Body of pancreas (tissue), 4 donors: Measurements from ENCODE around the gene EXOSC2.

Experiments
- POLR2A ChIP-seq, 3 donors: fragments of 450-650 bp; IDR thresholded peaks; one replicate each; pipeline ENCODE4 v1.6.1; 2016; ENCODE audit warnings: antibody characterized with exemption in 3 of 3, mild to moderate bottlenecking in 2 of 3
- TF ChIP-seq, protein P1 (sequence below), 7 experiments: fragments of 450-650 bp in 4 of 7; fragments of 200-600 bp in 3 of 7; sonication (generic) in 3 of 7; IDR thresholded peaks; one replicate each; pipeline ENCODE4 v1.5.1; 2016 to 2019; ENCODE audit warnings: antibody characterized with exemption in 7 of 7

DNA sequence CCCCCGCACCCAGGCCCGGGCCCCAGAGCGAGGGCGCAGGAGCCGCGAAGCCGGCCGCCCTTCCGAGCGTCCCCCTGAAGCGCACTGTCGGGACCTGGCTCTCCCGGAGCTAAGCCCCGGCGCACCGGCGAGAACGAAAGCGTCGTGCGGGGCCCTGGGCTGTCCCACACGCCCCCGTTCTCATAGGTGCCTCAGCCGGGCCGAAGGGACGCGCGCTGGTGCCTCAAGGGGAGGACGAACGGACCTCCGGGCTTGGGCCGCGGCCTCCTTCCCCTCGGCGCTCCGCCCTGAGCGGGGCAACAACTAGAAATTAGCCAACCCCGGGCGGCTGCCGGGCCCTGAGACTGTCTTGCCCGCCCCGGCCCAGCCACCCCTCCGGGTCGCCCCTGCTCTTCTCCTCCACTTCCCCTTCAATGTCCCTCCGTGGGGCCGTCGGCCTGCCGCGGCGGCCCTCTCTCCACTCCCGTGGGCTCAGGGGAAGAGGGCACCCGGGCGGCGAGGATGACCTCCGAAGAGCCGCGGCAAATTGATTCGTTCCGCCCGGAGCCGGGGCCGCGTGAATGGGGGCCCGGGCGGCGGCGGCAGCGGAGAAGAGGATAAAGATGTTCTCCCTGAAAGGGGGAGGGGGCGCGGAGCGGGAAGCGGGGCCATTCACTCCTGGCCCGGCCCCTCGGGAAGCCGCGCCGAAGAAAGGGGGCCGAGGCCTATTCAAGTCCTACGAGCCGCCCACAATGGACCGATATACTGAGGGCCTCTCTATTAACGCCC, 32.7 kb upstream of the EXOSC2 start:
- TF ChIP-seq, protein P1, sequence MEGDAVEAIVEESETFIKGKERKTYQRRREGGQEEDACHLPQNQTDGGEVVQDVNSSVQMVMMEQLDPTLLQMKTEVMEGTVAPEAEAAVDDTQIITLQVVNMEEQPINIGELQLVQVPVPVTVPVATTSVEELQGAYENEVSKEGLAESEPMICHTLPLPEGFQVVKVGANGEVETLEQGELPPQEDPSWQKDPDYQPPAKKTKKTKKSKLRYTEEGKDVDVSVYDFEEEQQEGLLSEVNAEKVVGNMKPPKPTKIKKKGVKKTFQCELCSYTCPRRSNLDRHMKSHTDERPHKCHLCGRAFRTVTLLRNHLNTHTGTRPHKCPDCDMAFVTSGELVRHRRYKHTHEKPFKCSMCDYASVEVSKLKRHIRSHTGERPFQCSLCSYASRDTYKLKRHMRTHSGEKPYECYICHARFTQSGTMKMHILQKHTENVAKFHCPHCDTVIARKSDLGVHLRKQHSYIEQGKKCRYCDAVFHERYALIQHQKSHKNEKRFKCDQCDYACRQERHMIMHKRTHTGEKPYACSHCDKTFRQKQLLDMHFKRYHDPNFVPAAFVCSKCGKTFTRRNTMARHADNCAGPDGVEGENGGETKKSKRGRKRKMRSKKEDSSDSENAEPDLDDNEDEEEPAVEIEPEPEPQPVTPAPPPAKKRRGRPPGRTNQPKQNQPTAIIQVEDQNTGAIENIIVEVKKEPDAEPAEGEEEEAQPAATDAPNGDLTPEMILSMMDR (IDR thresholded peaks at IDR 0.05) = no peak
- TF ChIP-seq POLR2A (IDR thresholded peaks at IDR 0.05) = no peak
